Parathyroid adenoma (tissue), 2 donors: ENCODE results near the gene ACP5.
"Not testable (repeated sequence)": the region's sequence is repeated elsewhere in the genome, so short reads cannot be mapped to it uniquely, and the experiment has no call there.

ENCODE experiments used
- H2AFZ ChIP-seq: fragments of 300-600 bp; sonication (generic); one replicate; pipeline ENCODE4 v1.7.0; 2017; ENCODE audit warnings: antibody characterized with exemption, mild to moderate bottlenecking
- H3K27ac ChIP-seq: fragments of 300-600 bp; sonication (generic); one replicate; pipeline ENCODE4 v1.7.0; 2017
- H3K27me3 ChIP-seq: fragments of 300-600 bp; sonication (generic); one replicate; pipeline ENCODE4 v1.7.0; 2017; ENCODE audit warnings: low read length; ENCODE audit not compliant: control insufficient read depth, insufficient read depth
- H3K36me3 ChIP-seq: fragments of 300-600 bp; sonication (generic); one replicate; pipeline ENCODE4 v1.7.0; 2017; ENCODE audit warnings: low read length; ENCODE audit not compliant: control insufficient read depth, insufficient read depth
- H3K4me1 ChIP-seq: fragments of 300-600 bp; sonication (generic); one replicate; pipeline ENCODE4 v1.7.0; 2017; ENCODE audit warnings: control low read depth
- H3K4me2 ChIP-seq: fragments of 300-600 bp; sonication (generic); one replicate; pipeline ENCODE4 v1.7.0; 2017; ENCODE audit warnings: low read length
- H3K4me3 ChIP-seq: fragments of 300-600 bp; sonication (generic); one replicate; pipeline ENCODE4 v1.7.0; 2017; ENCODE audit warnings: low read depth, low read length
- H3K79me2 ChIP-seq: fragments of 300-600 bp; sonication (generic); one replicate; pipeline ENCODE4 v1.7.0; 2017; ENCODE audit warnings: control low read depth
- H3K9ac ChIP-seq: fragments of 300-600 bp; sonication (generic); one replicate; pipeline ENCODE4 v1.7.0; 2017; ENCODE audit warnings: mild to moderate bottlenecking
- H3K9me3 ChIP-seq: fragments of 300-600 bp; sonication (generic); one replicate; pipeline ENCODE4 v1.7.0; 2017; ENCODE audit warnings: low read length; ENCODE audit not compliant: control insufficient read depth
- TF ChIP-seq, protein P1 (sequence below): fragments of 300-600 bp; sonication (generic); IDR thresholded peaks from one replicate; pipeline ENCODE4 v1.7.0; 2017; ENCODE audit warnings: antibody characterized with exemption, mild to moderate bottlenecking
- donor health status: primary hyperparathyroidism.

Gene ACP5

GRCh38 chr19:11574689-11575088, 2.8 kb downstream of the ACP5 start:
- TF ChIP-seq, protein P1, sequence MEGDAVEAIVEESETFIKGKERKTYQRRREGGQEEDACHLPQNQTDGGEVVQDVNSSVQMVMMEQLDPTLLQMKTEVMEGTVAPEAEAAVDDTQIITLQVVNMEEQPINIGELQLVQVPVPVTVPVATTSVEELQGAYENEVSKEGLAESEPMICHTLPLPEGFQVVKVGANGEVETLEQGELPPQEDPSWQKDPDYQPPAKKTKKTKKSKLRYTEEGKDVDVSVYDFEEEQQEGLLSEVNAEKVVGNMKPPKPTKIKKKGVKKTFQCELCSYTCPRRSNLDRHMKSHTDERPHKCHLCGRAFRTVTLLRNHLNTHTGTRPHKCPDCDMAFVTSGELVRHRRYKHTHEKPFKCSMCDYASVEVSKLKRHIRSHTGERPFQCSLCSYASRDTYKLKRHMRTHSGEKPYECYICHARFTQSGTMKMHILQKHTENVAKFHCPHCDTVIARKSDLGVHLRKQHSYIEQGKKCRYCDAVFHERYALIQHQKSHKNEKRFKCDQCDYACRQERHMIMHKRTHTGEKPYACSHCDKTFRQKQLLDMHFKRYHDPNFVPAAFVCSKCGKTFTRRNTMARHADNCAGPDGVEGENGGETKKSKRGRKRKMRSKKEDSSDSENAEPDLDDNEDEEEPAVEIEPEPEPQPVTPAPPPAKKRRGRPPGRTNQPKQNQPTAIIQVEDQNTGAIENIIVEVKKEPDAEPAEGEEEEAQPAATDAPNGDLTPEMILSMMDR: no peak
- Histone ChIP-seq H3K27me3 (no peaks in the 10 kb centered on the region), H3K4me2 (no peak overlapping the region), H3K9ac (no peak overlapping the region), H3K27ac (no peak overlapping the region), H3K79me2 (no peaks in the 10 kb centered on the region), H3K4me1 (no peaks in the 10 kb centered on the region), H3K9me3 (no peaks in the 10 kb centered on the region), H3K4me3 (no peak overlapping the region), H2AFZ (no peak overlapping the region), H3K36me3 (no peaks in the 10 kb centered on the region)

DNA sequence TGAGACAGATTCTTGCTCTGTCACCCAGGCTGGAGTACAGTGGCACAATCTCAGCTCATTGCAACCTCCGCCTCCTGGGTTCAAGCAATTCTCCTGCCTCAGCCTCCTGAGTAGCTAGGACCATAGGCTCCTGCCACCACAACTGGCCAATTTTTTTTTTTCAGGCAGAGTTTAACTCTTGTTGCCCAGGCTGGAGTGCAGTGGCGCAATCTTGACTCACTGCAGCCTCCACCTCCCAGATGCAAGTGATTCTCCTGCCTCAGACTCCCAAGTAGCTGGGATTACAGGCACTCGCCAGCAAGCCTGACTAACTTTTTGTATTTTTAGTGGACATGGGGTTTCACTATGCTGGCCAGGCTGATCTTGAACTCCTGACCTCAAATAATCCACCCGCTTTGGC, 3.7 kb downstream of the ACP5 start:
- H2AFZ ChIP-seq, H3K4me3 ChIP-seq, H3K9me3 ChIP-seq, H3K9ac ChIP-seq, H3K36me3 ChIP-seq, H3K27ac ChIP-seq, H3K4me2 ChIP-seq, H3K27me3 ChIP-seq, H3K4me1 ChIP-seq, H3K79me2 ChIP-seq: not testable (repeated sequence)

GRCh38 chr19:11573354-11573753, 4.1 kb downstream of the ACP5 start:
- not testable (repeated sequence) for H3K36me3 ChIP-seq, H3K9me3 ChIP-seq, H3K27me3 ChIP-seq, H3K27ac ChIP-seq, H3K4me3 ChIP-seq, H3K4me1 ChIP-seq, H2AFZ ChIP-seq, H3K79me2 ChIP-seq, H3K9ac ChIP-seq, H3K4me2 ChIP-seq

GRCh38 chr19:11570039-11570462, 7.4 kb downstream of the ACP5 start:
- H3K27ac ChIP-seq: no peak overlapping the region
- no peaks in the 10 kb centered on the region for H3K36me3 ChIP-seq
- no peaks in the 10 kb centered on the region for H3K27me3 ChIP-seq
- no peak overlapping the region for H3K9ac ChIP-seq
- no peaks in the 10 kb centered on the region for H3K79me2 ChIP-seq
- no peak overlapping the region for H3K4me2 ChIP-seq
- H3K4me3 ChIP-seq: no peak overlapping the region
- H3K4me1 ChIP-seq: no peaks in the 10 kb centered on the region
- H3K9me3 ChIP-seq: no peaks in the 10 kb centered on the region
- H2AFZ ChIP-seq: no peak overlapping the region
- TF ChIP-seq, protein P1: no peak

- Histone ChIP-seq H3K9ac (no peak overlapping the region), H3K4me3 (no peak overlapping the region), H3K27ac (no peak overlapping the region), H3K9me3 (no peaks in the 10 kb centered on the region), H3K36me3 (no peaks in the 10 kb centered on the region), H3K4me1 (no peaks in the 10 kb centered on the region), H2AFZ (no peak overlapping the region), H3K79me2 (no peaks in the 10 kb centered on the region), H3K4me2 (no peak overlapping the region), H3K27me3 (no peaks in the 10 kb centered on the region)
- TF ChIP-seq, protein P1: no peak
Measured at GRCh38 chr19:11566164-11566563, 11.3 kb downstream of the ACP5 start.

DNA sequence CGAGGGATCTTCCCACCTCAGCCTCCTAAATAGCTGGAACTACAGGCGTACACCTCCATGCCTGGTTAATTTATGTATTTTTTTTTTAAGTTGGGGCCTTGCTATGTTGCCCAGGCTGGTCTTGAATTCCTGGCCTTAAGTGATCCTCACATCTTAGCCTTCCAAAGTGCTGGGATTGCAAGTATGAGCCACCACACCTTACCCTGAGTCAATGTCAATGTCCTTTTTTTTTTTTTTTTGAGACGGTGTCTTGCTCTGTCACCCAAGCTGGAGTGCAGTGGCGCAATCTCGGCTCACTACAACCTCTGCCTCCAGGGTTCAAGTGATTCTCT, 11.8 kb downstream of the ACP5 start:
- H3K9ac ChIP-seq, H3K4me1 ChIP-seq, H3K4me2 ChIP-seq, H3K27me3 ChIP-seq, H3K79me2 ChIP-seq, H3K4me3 ChIP-seq, H3K27ac ChIP-seq, H2AFZ ChIP-seq, H3K9me3 ChIP-seq, H3K36me3 ChIP-seq: not testable (repeated sequence)

DNA sequence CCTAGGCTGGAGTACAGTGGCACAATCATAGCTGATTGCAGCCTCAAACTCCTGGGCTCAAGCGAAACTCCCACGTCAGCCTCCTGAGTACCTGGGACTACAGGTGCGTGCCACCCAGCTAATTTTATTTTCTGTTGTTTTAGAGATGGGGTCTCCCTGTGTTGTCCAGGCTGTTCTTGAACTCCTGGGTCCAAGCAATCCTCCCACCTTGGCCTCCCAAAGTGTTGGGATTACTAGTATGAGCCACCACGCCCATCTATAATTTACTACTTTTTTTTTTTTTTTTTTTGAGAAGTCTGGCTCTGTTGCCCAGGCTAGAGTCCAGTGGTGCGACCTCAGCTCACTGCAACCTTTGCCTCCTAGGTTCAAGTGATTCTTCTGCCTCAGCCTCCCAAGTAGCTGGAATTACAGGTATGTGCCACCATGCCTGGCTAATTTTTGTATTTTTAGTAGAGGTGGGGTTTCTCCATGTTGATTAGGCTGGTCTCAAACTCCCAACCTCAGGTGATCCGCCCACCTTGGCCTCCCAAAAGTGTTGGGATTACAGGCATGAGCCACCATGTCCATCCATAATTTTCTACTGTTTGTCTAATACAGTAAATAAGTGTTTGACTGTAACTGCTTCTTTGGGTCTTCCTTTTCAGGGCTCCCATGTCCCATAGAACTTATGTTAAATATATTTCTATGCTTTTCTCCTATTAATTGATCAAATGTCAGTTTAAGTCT, 13.2 kb downstream of the ACP5 start:
- not testable (repeated sequence) for H3K4me2 ChIP-seq, H3K36me3 ChIP-seq, H3K9me3 ChIP-seq, H3K27me3 ChIP-seq, H3K4me3 ChIP-seq, H3K79me2 ChIP-seq, H3K27ac ChIP-seq, H3K9ac ChIP-seq, H3K4me1 ChIP-seq, H2AFZ ChIP-seq
